ENCODE measurements around the gene NIPBL. TPM values are rescaled to one million over a fixed set of nuclear protein-coding genes. Genes with fewer than 3 reads are reported as not detected.
"Not testable (repeated sequence)": the region's sequence is repeated elsewhere in the genome, so short reads cannot be mapped to it uniquely, and the experiment has no call there.

NIPBL gene
- total RNA-seq, 2 experiments from 2014 or later, result 41.1 to 43.4 TPM

DNA sequence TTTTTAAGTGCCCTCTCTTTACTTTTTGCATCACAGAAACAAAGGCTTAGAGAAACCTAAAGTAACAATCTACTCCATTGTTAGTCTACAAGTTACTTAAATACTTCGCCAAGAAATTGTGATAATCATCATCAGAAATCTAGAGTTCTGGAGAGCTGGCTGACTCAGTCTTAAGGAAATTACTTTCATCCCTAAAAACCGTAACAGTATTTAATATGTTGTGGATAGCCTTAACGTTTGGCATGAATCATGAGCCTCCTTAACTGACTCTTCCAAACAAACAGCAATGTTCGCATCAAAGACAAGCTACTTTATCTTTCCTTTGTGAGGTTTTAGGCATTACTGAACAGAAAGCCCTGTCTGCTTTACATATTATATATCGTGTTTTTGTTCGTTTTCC, 128.7 kb downstream of the NIPBL start:
- ChIA-PET POLR2A (no interaction called here), CTCF (interaction anchor here (1.2 to 1.6 kb wide), 4 partner anchors 39 to 276 kb away, joined by 3 to 6 read pairs (median 4); no protein-coding TSS in a partner anchor)

DNA sequence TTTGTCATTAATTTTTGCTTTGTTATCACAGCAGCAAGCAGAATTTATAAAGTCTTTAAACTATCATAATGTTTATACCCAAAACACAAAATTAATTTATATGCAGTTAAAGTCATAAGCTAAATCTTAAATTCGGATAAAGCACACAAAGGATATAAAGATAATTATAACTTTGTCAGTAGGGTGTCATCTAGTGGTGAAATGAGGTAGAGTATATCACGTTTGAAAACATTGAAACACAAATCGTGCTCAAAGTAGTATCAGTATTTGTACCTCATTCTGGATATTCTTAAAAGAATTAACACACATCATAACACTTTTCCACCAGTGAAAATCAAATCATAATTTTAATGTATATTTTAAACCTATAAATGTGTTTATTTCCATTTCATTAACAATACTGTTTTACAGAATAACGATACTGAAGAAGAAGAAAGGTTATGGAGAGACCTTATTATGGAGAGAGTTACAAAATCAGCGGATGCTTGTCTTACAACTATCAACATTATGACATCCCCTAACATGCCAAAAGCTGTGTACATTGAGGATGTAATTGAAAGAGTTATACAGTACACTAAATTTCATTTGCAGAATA, 129.5 kb downstream of the NIPBL start:
- ChIA-PET POLR2A (no interaction called here), CTCF (interaction anchor here (1.2 to 1.6 kb wide), 3 partner anchors 38 to 276 kb away, joined by 3 to 6 read pairs (median 4); no protein-coding TSS in a partner anchor)

DNA sequence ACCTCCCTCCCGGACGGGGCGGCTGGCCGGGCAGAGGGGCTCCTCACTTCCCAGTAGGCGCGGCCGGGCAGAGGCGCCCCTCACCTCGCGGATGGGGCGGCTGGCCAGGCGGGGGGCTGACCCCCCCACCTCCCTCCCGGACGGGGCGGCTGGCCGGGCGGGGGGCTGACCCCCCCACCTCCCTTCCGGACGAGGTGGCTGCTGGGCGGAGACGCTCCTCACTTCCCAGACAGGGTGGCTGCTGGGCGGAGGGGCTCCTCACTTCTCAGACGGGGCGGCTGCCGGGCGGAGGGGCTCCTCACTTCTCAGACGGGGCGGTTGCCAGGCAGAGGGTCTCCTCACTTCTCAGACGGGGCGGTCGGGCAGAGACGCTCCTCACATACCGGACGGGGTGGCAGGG, 136.6 kb downstream of the NIPBL start:
- CTCF ChIA-PET, POLR2A ChIA-PET: not testable (repeated sequence)

DNA sequence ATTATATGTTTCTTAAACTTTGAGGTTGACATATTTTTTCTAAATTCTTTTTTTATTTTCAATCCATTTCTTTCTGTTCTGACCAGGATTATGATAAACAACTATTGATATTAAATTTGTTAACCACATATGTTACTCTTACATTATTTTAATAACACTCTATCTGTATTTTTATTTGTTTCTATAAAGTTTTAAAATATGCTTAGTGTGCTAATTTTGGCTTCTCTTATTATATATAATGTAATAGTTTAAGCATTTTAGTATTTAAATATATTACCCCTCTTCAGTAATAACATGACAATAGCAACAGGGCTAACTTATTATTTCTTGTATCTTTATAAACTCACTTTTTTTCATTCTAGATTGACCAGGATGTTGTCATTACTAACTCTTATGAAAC, 137.8 kb downstream of the NIPBL start:
- POLR2A ChIA-PET, result no interaction called here
- CTCF ChIA-PET, result no interaction called here

DNA sequence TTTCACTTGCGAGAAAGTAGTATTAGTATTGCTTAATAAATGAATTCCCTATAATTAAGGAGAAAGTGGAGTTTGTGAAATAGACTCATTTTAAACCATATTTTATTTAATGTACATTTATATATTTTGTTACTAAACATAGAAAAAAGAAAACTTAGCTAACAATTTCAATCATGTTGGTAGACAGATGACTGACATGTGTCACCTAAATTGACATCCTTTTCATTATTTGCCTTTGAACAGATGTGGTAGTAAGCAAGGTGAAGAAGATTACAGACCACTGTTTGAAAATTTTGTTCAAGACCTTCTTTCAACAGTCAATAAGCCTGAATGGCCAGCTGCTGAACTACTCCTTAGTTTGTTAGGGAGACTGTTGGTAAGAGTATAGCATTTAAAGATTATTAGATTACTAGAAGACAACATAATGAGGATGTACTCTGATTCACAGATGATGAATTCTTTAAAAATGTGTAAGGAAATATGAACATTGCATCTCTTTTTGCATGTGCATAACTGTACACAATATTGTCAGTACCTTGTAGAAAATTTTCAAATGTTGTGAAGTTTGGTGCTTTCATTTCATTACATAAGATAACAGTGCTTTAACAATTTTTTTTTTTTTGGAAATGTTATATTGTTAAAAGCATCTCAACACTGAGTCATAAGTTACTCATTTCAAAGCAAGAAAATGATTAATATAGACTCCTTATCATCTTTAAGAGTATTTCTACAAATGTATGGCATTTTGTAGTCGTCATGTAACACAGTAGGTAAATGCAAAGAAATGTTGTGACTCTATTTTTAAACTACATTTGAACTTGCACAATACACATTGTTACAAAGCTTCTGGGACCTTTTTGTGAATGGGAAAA, 139.5 kb downstream of the NIPBL start:
- ChIA-PET CTCF (no interaction called here), POLR2A (no interaction called here)

DNA sequence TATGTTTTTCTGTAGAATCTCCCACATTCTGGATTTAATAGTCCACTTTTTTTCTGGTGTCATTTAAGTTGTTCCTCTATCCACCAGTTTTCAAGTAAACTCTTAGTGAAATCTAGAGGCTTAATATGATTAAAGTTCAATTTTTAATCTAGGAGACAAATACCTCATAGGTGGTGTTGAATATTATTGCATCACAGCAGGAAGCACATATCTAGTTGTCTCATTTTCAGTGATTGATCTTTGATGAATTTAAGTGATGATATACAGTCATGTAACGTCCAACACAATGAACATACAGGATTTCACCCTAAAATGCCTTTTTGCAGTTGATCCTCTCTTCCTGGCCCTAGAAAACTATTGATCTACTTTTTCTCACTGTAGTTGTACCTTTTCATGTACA, 152.3 kb downstream of the NIPBL start:
- ChIA-PET POLR2A (no interaction called here), CTCF (no interaction called here)

DNA sequence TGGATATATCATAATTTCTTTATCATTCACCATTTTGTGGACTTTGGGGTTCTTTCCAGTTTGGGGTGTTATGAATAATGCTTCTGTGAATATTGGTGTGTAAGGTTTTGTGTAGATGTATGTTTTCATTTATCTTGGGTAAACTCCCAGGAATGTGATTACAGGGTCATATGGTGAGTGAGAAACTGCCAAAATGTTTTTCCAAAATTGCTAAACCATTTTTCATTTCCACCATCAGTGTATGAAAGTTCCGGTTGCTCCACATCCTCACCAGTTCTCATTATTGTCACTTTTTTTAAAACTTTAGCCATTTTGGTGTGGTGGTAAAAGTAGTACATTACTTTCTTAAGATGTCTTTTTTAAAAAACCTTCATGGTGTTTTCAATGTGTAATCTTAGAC, 152.9 kb downstream of the NIPBL start:
- CTCF ChIA-PET, result no interaction called here
- POLR2A ChIA-PET, result no interaction called here

DNA sequence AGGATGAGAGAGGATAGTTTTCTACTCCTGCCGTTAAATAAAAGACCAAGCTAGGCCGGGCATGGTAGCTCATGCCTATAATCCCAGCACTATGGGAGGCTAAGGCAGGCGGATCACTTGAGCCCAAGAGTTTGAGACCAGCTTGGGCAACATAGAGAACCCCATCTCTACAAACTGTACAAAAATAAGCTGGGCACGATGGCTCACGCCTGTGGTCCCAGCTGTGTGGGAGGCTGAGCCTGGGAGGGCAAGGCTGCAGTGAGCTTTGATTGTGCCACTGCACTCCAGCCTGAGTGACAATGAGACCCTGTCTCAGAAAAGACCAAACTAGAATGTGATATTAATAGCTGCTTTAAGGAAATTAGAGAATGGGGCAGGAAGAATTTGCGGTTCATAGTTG, 158.4 kb downstream of the NIPBL start:
- ChIA-PET CTCF (interaction anchor here (1.1 kb wide), 1 partner anchor 15 kb away, joined by 3 read pairs; no protein-coding TSS in a partner anchor), POLR2A (no interaction called here)

DNA sequence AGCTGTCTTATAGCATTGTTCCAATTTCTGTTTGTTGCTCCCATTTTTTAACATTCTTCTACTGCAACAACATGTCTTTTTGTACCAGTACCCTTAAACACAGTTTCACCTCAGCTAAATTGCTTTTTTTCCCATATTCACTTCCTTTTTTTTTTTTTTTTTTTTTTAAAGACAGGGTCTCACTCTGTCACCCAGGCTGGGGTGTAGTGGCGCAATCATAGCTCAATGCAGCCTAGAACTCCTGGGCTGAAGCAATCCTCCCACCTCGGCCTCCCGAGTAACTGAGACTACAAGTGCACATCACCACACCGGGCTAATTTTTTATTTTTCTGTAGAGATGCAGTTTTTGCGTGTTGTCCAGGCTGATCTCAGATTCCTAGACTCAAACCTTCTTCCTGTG, 161.3 kb downstream of the NIPBL start:
- ChIA-PET POLR2A (no interaction called here), CTCF (no interaction called here)

DNA sequence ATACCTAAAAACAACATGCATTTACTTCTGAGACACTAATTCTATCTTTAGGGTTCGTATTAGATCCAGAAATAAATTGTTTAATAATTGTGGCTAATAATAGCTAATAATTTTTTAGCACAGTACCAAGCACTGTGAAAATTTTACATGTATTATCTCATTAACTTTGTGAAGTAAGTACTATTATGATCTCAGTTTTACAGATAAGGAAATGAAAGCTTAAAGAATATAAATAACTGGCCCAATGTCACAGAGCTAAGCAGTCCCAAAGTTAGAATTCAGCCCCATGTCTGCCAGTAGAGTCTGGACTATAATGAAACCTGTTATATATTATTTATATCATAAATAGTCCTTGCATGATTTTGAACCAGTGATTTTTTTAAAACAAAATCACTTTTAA, 163.3 kb downstream of the NIPBL start:
- ChIA-PET POLR2A (no interaction called here), CTCF (no interaction called here)

DNA sequence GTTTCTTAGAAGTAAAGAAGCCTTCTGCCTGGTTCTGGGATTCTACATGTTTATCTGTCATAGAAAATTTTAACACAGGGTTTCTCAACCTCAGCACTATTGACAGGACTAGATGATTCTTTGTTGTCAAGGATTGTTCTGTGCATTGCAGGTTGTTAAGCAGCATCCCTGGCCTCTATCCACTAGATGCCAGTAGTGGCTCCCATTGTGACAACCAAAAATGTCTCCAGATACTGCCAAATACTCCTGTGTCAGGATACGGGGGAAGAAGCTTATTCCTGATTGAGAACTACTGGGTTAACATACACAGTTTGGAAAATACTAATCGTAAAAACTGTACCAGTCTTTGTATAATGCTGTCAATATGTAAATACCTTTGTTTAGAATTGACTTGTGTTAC, 167.1 kb downstream of the NIPBL start:
- CTCF ChIA-PET, result interaction anchor here (1.1 kb wide), 1 partner anchor 38 kb away, joined by 3 read pairs; no protein-coding TSS in a partner anchor
- POLR2A ChIA-PET, result interaction anchor here (0.7 kb wide), 1 partner anchor 328 kb away, joined by 3 read pairs; no protein-coding TSS in a partner anchor

DNA sequence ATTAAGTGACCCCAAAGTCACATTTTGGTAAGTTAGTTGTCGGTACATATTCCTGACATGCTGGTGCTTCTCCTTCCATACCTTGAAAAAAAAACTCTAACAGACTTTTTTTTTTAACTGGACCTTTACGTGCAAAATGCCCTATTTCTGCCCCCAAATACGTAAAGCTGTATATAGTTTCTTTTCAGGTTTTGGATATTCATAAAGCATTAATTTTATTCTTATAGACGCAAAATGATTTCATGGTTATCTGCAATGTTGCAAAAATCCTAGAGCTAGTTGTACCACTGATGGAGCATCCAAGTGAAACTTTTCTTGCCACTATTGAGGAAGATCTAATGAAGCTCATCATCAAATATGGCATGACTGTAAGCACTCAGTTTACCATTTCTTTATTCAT, 167.6 kb downstream of the NIPBL start:
- ChIA-PET CTCF (interaction anchor here (1.1 kb wide), 1 partner anchor 39 kb away, joined by 3 read pairs; no protein-coding TSS in a partner anchor), POLR2A (interaction anchor here (0.7 kb wide), 1 partner anchor 328 kb away, joined by 3 read pairs; no protein-coding TSS in a partner anchor)

DNA sequence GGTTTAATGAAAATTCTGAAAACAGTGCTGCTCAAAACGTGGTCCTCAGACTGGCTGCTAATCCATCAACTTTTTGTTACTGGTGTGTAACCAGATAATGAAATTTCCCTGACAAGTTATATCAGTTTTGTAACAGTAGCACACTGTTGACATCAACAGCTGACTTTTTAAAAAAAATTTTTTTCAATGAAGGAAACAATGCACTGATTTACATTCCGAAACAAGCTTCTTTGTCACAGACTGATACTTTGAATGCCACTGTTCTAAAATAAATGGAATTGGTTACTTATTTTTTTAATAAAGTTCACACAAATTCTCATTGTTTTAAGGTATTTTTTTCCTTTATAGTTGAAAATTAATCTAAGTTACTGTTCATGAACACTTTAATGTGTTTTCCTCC, 169.1 kb downstream of the NIPBL start:
- POLR2A ChIA-PET, result no interaction called here
- CTCF ChIA-PET, result interaction anchor here (0.6 kb wide), 2 partner anchors 8 to 108 kb away, joined by 3 to 4 read pairs; no protein-coding TSS in a partner anchor

DNA sequence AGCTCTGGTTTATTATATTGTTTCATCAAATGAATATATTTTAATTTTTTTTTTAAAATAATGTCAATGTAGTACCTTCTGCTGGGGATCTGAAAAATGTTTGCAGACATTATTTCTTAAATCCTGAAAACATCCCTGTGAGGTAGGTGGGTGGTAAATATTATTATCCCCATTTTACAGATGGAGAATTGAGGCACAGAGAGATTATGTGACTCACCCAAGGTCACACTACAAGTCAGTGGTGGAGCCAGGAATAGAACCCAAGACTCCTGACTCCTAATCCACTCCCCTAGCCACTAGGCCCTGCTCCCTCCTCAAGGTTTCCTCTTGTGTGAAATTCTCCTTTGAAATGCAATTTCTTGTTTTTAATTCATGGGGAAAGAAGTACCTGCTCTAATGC, 171.4 kb downstream of the NIPBL start:
- ChIA-PET CTCF (no interaction called here), POLR2A (no interaction called here)

DNA sequence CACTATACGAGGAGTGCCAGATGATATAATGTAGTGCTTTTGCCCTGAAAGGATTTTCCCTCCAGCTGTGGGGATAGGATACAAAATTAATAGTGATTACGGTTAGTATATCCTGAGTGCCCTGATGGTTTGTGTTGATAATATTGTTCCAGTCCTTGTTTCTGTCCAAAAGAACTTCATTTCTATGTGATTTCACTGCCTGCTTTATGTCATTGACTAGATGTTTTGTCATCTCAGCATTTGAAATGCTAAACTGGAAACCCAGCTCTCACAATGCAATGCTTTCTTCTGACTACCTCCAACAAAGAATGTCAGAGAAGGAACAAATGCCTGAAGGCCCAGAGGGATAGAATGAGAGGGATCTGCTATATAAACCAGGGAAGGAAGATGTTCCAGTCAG, 177.8 kb downstream of the NIPBL start:
- ChIA-PET CTCF (no interaction called here), POLR2A (no interaction called here)

DNA sequence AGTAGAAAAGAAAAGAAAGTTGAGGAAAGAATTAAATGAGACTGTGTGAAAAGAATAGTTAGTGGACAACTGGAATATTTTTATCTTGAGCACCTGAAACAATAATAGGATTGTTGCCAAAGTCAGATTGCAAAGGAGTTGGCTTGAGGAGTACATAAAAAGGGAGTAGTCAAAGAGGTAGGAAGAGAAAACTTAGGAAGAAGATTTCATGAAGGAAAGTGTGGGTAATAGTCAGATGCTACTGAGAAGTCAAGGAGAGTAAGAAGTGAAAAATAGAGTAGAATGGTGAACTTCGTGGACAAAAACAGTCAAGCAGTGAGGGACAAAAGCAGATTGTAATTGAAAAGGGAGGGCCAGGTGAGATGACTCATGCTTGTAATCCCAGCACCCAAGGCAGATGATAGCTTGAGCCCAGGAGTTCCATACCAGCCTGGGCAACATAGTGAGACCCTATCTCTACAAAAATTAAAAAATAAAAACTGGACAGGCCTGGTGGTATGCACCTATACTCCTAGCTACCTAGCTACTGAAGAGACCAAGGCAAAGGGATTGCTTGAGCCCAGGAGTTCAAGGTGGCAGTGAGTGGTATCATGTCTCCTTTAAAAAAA, 178.9 kb downstream of the NIPBL start:
- CTCF ChIA-PET, result no interaction called here
- POLR2A ChIA-PET, result interaction anchor here (0.5 kb wide), 1 partner anchor 157 kb away, joined by 3 read pairs; no protein-coding TSS in a partner anchor

DNA sequence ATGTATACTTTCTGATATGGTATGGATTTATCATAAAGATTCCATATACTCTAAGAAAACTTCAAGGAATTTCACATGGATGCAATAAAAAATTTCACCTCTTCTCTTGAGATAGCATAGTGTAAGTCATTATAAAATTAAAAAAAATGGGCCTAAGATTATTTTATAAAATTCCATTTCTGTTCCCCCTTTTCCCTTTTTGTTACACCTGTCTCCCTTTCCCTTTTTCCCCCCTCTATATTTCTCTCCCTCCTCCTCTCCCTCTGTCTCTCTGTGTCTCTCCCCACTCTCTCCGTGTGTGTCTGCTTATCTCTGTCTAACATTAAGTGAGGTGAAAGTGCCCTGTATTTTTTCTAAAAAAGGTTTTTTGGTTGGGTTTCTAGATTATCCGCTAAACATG, 180.2 kb downstream of the NIPBL start:
- POLR2A ChIA-PET, result no interaction called here
- CTCF ChIA-PET, result no interaction called here

DNA sequence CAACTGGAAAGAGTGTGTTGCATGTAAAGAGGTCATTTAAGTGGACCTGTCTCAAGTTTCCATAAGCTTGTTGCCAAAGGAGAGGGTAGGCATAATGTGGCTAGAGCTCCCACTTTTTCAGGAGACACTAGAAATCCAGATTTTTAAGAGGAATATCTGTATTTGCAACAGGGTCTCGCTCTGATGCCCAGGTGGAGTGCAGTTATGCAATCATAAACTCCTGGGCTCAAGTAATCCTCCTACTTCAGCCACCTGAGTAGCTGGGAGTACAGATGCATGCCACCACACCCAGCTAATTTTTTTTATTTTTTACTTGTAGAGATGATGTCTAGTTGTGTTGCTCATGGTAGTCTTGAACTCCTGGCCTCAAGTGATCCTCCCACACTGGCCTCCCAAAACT, 183.5 kb downstream of the NIPBL start:
- ChIA-PET CTCF (interaction anchor here (0.8 kb wide), 1 partner anchor 41 kb away, joined by 3 read pairs; no protein-coding TSS in a partner anchor), POLR2A (no interaction called here)

DNA sequence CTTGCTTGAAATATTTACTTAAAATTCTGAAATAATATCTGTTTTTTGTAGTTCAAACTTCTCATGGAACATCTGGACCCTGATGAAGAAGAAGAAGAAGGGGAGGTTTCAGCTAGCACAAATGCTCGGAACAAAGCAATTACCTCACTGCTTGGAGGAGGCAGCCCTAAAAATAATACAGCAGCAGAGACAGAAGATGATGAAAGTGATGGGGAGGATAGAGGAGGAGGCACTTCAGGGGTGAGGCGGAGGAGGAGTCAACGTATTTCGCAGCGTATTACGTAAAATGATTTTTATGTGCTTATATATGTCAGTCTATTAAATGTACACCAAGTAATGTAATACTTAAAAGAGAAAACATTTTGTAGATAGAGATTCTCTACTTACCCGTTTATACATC, 187.2 kb downstream of the NIPBL start:
- ChIA-PET CTCF (no interaction called here), POLR2A (no interaction called here)

DNA sequence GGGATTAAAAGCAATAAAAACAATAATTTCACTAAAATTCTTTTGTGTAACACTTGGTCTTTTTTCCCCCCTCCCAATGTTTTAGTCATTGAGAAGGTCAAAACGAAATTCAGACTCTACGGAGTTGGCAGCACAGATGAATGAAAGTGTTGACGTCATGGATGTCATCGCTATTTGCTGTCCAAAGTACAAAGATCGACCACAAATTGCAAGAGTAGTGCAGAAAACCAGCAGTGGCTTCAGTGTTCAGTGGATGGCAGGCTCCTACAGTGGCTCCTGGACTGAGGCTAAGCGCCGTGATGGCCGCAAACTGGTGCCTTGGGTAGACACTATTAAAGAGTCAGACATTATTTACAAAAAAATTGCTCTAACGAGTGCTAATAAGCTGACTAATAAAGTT, 187.9 kb downstream of the NIPBL start:
- ChIA-PET CTCF (no interaction called here), POLR2A (interaction anchor here (0.7 kb wide), 1 partner anchor 352 kb away, joined by 3 read pairs; no protein-coding TSS in a partner anchor)

DNA sequence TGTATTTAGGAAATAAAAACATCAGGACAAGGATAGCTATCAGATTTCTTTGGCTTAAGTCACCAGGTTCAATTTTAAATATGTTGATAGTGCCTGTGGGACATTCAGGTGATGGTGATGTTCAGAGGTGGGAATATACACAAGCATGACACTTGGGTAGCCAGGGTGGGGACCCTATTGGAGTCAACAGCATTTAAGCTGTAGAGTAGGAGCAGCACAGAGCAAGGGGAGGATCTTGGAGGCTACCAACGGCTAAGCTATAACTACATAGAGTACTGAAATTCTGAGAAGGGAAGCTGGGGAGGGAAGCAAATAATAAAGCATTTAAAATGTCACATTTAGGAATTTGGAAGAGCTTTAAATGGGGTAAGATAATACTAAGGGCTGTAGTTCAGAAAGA, 194.9 kb downstream of the NIPBL start:
- CTCF ChIA-PET, result no interaction called here
- POLR2A ChIA-PET, result no interaction called here
